GM21381 (cell line): ENCODE data around the gene PACSIN2.
"Not testable (repeated sequence)": the region's sequence is repeated elsewhere in the genome, so short reads cannot be mapped to it uniquely, and the experiment has no call there.

Experiments used
- ATAC-seq: cut with Tn5 transposase; IDR thresholded peaks from one replicate; pipeline ENCODE4 v1.9.1; 2021; ENCODE audit warnings: mild to moderate bottlenecking, moderate library complexity; ENCODE audit not compliant: unreplicated experiment

Gene PACSIN2, protein sequence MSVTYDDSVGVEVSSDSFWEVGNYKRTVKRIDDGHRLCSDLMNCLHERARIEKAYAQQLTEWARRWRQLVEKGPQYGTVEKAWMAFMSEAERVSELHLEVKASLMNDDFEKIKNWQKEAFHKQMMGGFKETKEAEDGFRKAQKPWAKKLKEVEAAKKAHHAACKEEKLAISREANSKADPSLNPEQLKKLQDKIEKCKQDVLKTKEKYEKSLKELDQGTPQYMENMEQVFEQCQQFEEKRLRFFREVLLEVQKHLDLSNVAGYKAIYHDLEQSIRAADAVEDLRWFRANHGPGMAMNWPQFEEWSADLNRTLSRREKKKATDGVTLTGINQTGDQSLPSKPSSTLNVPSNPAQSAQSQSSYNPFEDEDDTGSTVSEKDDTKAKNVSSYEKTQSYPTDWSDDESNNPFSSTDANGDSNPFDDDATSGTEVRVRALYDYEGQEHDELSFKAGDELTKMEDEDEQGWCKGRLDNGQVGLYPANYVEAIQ

DNA sequence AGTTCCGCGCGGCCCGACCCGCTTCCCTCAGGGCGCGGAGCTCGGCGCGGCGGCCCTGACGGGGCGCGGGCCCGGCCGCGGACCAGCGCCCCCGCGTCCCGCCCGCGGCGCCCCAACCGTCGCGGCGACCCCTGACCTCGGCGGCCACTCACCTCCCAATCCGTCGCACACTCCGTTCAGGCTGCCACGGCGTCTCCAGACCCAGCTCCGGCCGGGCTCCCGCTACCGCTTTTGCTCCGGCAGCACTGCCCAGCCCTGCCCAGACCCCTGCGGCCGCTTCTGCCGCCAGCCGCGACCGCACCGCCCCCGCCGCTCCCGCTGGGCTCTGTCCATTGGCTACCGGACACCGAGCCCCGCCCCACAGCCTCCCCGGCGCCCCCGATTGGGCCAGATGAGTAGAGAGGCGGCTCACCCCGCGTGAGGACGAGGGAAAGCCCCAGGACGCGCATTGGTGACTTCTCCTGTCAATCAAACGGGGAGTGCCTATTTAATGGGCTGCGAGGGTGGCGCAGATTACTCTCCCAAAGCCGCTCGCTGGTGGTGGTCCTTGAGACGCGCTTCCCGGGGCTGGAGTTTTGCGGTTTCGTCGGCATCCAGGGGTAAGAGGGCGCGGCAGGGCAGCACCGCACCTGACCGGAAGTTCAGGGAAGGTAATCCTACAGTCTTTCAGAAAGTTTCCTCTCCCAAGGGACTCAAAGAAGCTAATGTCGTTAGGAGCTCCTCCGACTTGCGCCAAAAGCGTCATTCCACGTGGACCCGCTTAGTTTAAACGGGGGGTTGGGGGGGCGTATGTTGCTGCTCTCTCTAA, at the start of gene PACSIN2:
PACSIN2 (minus strand) TSS at position 281 of the 808 bp plus-strand sequence. CDS start 103,069 bp downstream, outside the sequence.
- ATAC-seq, result peak; percentile 91

DNA sequence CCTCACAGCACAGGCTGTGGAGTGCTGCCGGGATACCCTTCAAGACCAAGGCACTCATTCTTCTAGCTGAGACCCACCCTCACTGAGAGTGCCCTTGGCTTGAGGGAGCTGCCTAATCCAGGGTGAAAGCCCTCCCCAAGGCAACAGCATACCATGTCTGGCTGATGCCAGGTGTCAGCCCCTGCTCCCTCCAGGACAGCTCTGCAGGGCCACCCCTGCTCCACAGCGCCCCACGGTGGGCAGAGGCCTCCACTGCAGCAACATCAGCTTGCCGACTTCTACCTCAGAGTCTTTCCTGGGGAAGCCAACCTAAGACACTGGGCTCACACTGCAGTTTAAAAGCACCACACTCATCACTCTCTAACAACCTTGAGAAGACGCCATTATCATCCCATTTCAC, 45.2 kb upstream of the PACSIN2 start:
- ATAC-seq, result no peak

DNA sequence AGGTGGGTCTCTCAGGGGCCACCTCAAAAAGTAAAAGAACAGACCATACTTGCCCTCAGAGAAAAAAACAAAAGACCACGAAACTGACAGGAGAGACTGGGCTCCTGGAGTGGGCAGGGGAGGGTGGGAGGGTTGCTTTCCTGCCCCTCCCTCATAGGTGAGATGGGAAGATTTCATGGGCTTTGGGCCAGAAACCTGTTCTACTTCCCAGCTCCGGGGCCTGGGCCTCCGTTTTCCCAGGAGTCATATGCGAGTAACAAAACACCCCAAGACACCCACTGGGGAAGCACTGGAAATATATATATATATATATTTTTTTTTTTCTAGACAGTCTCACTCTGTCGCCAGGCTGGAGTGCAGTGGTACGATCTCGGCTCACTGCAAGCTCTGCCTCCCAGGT, 42.7 kb upstream of the PACSIN2 start:
- no peak for ATAC-seq

DNA sequence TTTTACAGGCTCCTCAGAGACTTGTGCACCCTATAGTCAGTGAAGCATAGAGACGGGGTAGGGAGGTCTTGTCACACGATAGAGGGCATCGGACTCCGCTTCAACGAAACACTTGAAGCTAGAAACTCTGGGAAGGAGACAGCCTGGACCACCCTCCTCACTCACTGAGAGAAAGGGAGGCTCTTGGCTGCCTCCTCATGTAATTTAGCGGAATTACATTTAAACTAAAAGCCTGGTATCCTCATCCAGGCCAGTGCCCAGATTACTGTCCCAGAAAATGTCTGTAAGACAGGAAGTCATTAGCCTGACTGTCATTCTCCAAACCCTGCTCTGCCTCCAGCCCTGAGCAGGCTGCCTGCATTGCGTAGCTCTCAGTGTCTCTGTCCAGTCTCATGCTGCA, 38.2 kb upstream of the PACSIN2 start:
- ATAC-seq, result no peak

DNA sequence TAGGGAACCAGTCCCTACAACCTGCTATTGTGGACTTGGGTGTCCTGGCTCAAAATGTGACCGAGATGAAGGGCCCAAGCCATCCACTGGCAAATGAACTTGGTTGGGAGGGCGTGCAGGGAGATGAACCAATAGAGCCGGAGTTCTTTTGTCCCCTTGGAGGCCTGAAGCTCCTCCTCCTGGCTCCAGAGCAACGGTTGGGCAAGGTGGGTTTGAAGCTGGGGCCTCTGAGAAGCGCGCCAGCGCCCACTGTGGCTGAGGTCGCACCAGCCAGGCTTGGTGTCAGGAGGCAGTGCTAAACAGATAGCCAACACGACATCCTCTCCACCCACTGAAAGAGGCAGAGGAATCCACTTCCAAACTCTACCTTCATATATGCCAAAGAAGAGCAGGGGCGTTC, 36.0 kb upstream of the PACSIN2 start:
- ATAC-seq, result no peak

DNA sequence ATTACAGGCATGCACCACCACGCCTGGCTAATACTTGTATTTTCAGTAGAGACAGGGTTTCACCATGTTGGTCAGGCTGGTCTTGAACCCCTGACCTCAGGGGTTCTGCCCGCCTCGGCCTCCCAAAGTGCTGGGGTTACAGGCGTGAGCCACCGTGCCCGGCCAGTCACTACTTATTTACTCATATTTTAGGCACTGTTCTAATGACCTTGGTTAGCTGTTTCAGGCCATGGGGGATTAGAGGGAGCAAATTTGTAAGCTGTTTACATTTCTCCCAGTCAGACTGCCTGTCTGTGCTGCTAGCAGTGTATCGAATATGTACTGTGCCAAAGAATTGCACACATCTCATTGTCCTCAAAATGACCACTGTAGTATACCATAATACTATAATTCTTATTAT, 32.7 kb upstream of the PACSIN2 start:
- no peak for ATAC-seq

DNA sequence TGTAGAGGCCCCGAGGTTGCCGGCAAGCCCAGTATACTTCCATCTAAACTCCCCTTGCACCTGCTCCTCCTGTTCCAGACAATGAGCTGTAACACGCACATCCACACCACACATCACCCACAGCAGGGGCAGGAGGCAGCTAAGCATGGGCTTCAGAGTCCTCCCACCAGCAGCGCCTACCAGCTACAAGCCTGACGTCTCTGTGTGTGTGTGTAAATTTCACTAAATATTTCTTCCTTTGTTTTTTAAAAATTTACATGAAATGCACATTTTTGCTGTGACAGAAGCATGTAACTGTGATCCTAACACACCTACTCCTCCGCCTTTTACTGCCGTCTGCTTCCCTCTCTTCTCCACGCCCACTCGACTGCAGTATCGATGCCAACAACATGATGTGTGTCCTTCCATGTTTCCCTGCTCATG, 29.4 kb upstream of the PACSIN2 start:
- ATAC-seq, result no peak

DNA sequence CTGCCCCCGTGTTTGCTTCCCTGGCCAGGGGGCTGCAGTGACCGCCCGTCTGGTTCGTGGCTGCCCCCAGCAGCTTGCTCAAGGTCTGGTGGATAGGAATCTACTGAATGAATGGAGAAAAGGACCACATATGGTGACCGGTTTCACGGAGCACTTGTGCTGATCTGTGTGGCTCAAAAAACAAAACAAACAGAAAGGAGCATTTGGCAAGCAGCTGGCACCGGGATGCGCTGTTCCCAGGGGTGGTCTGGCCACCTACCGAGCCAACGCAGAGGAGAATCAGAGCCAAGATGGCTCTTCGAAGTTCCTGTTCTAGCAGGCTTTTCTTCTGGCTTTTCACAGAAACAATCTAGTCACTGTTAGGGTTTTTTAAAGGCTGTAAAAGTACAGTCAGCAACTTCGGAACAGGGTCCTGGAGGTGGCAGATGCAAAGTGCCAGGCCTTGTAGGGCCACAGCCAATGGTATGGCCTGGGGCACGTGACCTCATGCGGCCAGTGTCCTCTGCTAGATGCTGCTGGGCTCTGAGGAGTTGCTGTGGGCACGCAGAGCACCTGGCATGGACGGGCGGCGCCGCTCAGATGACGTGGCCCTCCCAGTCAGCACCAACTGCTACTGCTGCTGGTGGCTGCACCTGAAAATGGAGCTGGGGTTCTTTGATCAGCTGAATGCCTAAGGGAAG, 27.3 kb upstream of the PACSIN2 start:
- ATAC-seq, result no peak

DNA sequence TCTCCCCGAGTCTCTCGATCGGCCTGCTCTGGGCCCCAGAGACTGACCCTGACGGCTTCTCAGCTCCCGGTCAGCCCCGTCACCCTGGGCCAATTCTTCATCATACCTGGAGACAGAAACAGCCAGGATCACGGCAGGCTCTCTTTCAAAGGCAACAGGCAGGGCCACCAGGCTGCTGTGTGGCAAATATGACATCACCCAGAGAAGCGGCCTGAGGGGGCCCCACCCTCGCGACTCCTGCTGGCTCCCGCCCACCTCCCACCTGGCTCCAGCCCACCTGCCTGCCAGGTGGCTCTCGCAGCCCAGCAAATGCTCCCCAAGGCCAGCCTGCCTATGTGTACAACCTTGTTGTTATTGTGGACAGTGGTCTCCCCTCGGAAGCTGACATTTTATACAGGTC, 24.9 kb upstream of the PACSIN2 start:
- no peak for ATAC-seq

DNA sequence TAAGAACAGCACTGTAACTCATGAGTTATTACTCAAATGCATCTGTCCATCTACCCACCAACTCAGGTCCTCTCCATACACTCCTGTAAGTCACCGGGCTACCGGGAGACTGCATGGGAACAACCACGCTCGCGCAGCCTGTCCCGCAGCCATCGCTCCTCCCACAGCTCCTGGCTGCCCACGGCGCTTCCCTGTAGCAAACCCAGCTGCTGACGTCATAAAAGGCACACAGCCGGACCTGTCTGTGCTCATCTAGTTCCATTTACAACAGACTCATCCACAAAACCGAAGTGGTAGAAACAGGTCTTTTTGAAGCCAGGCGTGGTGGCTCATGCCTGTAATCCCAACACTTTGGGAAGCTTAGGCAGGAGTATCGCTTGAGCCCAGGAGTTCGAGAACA, 23.4 kb upstream of the PACSIN2 start:
- ATAC-seq, result no peak

DNA sequence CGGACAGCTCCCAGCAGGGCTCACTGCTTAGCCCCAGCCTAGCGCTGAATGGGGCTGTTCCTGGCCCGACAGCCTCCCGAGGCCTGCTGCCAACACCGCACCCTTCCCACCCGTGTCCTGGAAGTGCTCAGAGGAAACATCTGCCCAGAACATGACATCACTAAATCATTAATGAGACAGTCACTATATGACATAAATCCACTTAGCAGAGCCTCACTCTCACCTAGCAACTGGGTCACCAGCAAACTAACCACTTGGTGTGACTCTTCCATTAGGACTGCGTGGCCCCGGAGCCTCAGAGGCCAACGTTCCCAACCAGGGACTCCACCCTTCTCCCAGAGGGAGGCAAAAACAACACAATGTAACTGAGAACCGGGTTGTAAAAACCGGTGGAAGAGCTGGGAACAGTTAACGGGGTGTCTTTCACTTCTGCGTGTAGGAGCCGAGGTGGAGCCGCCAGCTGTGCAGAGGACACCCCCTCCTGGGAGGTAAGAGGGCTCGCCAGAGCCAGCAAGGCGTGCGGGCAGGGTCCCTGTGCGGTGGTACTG, 21.4 kb upstream of the PACSIN2 start:
- no peak for ATAC-seq

DNA sequence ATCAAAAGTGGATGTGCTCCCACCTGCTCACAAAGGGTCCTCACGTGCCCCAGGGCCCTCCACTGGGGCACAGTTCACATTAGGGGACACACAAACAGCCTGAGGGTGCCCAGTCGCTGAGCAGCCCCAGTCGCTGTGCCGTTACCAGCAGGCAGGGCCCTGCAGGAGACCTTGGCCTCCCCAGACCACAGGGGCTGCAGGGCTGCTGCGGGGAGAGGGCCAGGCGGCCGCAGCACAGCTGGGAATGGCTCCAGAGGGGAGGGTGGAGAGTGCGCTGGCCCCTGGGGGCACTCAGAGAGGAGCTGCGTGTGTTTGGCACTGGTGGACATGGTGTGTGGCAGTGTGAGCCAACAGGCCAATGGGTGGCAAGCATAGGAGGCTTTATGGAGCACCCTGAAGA, 20.3 kb upstream of the PACSIN2 start:
- no peak for ATAC-seq

DNA sequence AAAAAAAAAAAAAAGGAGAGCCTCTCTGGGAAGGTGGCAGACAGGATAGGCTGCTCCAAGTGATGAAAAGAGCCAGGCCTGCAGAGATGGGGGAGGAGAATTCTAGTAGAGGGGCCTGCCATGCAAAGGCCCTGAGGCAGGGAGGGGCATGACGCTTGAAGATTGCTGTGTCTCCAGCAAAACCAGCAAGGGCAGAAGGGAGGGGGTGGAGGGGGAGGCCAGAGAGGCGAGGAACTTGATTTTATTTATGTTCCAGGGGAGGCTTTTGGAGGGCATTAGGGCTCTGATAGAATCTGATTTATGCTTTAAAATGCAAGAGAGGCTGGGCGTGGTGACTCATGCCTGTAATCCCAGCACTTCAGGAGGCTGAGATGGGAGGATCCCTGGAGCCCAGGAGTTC, 16.7 kb upstream of the PACSIN2 start:
- ATAC-seq, result no peak

DNA sequence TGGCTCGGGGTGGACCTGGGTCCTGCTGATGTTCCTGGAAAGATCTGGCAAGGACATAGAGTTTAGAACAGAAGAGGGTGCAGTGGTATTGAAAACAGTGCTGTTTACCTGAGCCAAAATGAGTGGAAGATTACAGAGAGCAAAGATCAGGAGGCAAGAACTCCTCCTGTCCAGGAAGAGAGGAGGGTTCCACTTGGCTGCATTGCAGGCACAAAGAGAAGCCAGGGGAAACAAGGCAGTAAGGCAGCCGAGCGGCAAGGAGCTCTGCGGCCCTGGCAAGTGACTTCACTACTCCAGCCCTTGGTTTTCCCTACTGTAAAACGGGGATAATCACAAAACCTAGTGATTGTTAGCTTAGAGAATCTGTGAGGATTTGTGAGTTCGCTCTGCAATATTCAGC, 3.7 kb upstream of the PACSIN2 start:
- ATAC-seq, result no peak

DNA sequence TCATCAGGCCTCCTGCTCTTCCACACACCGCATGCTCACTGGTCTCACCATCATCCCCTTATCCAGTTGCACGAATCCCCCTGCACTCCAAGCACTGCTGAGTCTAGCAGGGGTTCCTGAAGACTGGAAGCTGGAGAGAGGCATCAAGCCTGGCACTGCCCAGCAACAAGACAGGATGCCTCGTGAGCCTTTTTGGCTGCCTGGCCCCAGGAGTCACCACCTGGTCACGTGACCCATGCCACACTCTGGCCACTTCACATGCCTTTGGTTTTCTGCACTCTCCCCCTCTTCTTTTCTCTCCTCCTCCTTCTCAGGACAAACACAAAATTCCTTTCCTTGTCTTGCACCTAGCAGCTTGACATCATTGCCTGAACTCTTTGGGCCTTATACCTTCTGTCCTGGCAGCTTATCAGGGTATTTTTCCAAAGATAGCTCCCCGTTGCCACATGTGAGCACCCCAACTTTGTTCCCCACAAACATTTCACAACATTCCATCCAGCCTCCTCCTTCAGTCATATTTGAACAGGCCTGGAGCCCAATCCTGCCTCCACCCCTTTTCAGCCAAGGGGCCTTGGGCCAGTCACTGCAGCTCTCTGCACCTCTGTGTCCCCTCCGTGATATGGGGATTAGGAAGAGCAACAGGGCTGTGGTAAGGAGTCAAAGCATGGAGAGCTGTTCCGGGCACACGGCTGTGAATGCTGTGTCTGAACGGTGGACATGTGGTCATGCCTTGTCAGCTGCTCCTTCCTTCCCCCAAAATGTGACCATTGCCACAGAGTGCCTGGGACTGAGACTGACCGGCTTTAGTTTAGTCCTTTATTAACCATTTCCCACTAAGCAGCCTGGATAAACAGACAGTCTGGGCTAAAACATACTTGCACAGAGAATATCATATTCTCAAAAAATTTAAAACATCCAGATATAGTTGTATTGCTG, 2.8 kb upstream of the PACSIN2 start:
- ATAC-seq, result no peak

DNA sequence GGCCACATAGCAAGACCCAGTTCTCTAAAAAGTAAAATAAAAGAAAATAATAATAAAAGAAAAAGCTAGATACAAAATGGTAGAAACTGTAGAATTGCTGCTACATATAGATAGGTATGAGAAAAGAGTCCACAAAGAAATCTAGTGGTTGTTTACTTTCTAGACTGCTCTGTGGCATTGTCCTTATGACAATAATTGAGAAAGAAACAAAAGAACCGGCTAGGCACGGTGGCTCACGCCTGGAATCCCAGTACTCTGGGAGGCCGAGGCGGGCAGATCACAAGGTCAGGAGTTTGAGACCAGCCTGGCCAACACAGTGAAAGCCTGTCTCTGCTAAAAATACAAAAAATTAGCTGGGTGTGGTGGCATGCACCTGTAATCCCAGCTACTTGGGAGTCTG, 1.2 kb upstream of the PACSIN2 start:
- ATAC-seq, result not testable (repeated sequence)

DNA sequence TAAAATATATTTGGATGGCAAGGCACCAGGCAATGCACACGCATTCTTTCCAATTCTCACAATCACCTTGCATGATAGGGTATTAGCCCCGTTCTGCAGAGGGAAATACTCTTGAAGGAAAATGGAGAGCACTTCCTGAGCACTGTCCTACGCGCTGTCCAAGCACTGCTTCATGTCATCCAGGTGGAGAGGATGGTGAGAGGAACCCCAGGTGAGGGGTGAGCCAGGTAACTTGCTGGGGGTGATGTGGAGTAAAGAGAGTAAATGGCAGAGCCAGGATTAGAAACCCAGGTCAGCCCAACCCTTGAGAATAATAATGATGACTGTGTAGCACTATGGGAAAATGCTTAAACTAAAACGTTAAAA, 711 bp upstream of the PACSIN2 start:
- no peak for ATAC-seq

DNA sequence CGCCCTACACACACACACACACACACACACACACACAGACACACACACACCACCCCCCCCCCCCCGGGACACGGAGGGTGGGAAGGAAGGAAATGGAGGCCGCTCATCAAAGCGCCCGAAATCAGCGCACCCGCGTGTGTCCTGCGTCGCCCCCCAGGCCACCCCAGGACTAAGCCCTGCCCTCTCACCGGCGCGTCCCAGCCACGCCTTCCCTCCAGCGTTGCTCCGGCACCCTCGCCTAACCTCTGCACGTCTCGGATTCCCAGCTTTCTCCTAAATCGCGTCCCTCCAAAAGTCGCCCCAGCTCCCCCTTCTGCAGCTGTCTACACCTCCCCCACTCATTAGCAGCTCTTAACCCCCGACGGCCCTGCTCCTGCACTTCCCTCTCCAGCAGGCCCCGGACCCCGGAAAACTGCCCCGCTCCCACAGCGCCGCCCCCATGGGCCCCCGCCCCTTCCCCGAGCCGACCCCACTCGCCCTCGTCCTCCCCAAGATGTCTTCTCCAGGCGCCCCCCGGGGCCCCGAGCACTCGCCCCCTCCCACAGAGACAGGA, 557 bp downstream of the PACSIN2 start:
- no peak for ATAC-seq

DNA sequence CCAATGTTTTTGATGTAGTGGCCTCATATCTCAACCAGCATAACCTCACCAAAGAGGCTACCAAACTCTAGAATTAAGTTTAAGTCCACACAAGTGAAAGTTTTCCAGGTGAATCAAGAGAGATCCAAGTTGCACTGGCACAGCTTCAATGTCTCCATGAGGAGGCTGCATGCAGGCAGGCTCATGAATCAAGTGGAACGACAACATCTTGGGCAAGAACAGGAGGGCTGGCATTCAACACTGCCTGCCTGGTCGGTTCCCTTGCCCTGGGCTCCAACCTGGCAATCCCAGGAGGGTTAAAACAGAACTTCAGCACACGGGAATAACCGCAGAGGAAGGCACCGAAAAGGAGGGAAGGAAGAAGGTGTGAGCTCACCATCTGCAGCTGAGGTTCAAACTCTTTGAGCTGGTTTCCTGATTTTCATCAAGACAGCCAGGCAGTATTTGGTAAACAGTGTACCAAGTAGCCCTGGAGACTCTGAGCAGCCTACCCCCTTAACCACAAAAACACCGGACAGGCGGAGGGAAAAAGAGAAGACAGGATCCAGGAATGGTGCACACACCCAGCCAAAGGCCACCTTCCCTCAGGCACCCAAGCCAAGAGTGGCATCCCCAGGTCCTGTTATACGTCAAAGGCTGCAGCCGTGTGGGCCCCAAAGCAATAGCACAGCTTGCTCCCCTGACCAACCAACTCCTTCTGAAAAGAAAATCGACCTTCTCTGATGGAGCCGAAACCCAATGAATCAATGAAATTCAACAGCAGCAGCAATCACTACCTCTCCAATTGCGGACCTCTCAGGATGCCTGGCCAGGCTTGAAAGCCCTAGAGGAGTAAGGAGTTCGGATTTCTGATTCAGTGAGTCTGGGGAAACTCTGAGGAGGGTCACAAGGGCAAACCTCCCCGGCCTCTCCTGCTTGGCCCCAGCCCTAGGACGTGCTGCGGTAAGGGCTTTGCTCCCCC, 1.3 kb downstream of the PACSIN2 start:
- no peak for ATAC-seq
